ENCODE measurements around the gene GLT1D1.

The GLT1D1 gene

GRCh38 chr12:128856035-128856790, 2.9 kb downstream of the GLT1D1 start:
- no peak for DNase-seq

- no peak for DNase-seq
These were observed 3.5 kb downstream of the GLT1D1 start for GRCh38 chr12:128856791-128857078.

- DNase-seq: no peak
These were observed 4.0 kb downstream of the GLT1D1 start for GRCh38 chr12:128857133-128857763.

GRCh38 chr12:128859311-128859710, 6.0 kb downstream of the GLT1D1 start:
- DNase-seq: no peak

GRCh38 chr12:128861226-128862016, 8.1 kb downstream of the GLT1D1 start:
- no peak for DNase-seq

- DNase-seq: no peak
These were observed 10.7 kb downstream of the GLT1D1 start for GRCh38 chr12:128863957-128864356.

GRCh38 chr12:128864516-128865186, 11.4 kb downstream of the GLT1D1 start:
- no peak for DNase-seq

- no peak for DNase-seq
These were observed 14.2 kb downstream of the GLT1D1 start for GRCh38 chr12:128867466-128867865.

GRCh38 chr12:128871516-128871892, 18.2 kb downstream of the GLT1D1 start:
- no peak for DNase-seq

GRCh38 chr12:128872303-128872702, 19.0 kb downstream of the GLT1D1 start:
- no peak for DNase-seq

GRCh38 chr12:128876559-128876958, 23.3 kb downstream of the GLT1D1 start:
- no peak for DNase-seq

GRCh38 chr12:128879898-128880764, 26.9 kb downstream of the GLT1D1 start:
- no peak for DNase-seq

- no peak for DNase-seq
These were observed 38.6 kb downstream of the GLT1D1 start for GRCh38 chr12:128891856-128892255.

GRCh38 chr12:128903236-128903635, 50.0 kb downstream of the GLT1D1 start:
- no peak for DNase-seq

GRCh38 chr12:128905003-128905544, 51.8 kb downstream of the GLT1D1 start:
- DNase-seq: no peak

GRCh38 chr12:128906485-128907137, 53.3 kb downstream of the GLT1D1 start:
- DNase-seq: no peak

- DNase-seq: no peak
These were observed 55.0 kb downstream of the GLT1D1 start for GRCh38 chr12:128908254-128908653.

- no peak for DNase-seq
These were observed 56.4 kb downstream of the GLT1D1 start for GRCh38 chr12:128909653-128910052.

GRCh38 chr12:128910629-128911028, 57.4 kb downstream of the GLT1D1 start:
- no peak for DNase-seq

GRCh38 chr12:128911861-128912260, 58.6 kb downstream of the GLT1D1 start:
- DNase-seq: no peak

- DNase-seq: peak; percentile 50
These were observed 61.8 kb downstream of the GLT1D1 start for GRCh38 chr12:128914908-128915563.

Data from RPMI8226 (cell line).